ENCODE data around the gene TMPRSS13. TPM values are rescaled to one million over a fixed set of nuclear protein-coding genes. Genes with fewer than 3 reads are reported as not detected.

The TMPRSS13 gene
- total RNA-seq, 2 donors from 2014 or later = 1.1 TPM; not detected in 1

DNA sequence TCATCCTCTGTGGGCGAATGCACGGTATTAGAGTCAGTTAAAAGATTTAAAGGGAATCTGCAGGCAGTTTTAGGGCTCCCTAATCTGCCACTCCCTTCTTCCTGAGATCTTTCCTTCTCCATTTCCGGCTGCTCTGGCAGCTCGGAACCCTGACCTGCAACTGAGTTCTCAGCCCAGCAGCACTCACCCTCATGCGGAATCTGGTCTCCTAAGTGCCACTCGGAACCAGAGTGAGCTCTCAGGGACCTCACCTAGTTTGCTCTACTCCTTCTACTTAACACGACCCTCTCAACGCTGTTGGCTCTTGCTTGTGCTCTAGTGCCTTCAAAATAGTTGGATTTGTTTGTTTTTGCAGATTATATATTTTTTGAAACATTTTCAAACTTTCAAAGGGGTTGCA lies 37.7 kb upstream of the TMPRSS13 start:
- H3K9me3 ChIP-seq = no peaks in the 10 kb centered on the region
- H3K4me3 ChIP-seq = no peak overlapping the region
- no peaks in the 10 kb centered on the region for H3K27me3 ChIP-seq (replicated peaks; ENCODE audit: insufficient read depth)
- H3K4me1 ChIP-seq (ENCODE audit: control insufficient read depth in 1 of 2, low read depth in 2 of 2) = peaks cover 0 to 4% of the 10 kb centered on the region in 2 donors
- H3K36me3 ChIP-seq = no peaks in the 10 kb centered on the region
- TF ChIP-seq, protein P1, sequence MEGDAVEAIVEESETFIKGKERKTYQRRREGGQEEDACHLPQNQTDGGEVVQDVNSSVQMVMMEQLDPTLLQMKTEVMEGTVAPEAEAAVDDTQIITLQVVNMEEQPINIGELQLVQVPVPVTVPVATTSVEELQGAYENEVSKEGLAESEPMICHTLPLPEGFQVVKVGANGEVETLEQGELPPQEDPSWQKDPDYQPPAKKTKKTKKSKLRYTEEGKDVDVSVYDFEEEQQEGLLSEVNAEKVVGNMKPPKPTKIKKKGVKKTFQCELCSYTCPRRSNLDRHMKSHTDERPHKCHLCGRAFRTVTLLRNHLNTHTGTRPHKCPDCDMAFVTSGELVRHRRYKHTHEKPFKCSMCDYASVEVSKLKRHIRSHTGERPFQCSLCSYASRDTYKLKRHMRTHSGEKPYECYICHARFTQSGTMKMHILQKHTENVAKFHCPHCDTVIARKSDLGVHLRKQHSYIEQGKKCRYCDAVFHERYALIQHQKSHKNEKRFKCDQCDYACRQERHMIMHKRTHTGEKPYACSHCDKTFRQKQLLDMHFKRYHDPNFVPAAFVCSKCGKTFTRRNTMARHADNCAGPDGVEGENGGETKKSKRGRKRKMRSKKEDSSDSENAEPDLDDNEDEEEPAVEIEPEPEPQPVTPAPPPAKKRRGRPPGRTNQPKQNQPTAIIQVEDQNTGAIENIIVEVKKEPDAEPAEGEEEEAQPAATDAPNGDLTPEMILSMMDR (IDR thresholded peaks at IDR 0.05) = no peak
- no peak for ATAC-seq (ENCODE audit: insufficient number of reproducible peaks, low FRiP score, low read depth)
- no peak for DNase-seq (ENCODE audit: low spot score)
- no peak overlapping the region for H3K27ac ChIP-seq

DNA sequence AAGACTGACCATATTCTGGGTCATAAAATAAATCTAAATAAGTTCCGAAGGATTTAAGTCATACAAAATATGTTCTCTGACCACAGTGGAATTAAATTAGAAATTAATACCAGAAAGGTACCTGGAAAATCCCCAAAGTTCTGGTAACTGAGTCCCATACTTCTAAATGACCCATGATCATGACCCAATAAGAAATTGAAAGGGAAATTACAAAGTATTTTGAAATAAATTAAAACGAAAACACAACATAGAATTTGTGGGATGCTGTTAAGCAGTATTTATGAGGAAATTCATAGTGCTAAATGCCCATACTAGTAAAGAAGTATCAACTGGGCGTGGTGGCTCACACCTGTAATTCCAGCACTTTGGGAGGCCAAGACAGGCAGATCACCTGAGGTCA lies 33.6 kb upstream of the TMPRSS13 start:
- no peak for DNase-seq (ENCODE audit: low spot score)
- no peak overlapping the region for H3K4me3 ChIP-seq
- H3K36me3 ChIP-seq = no peaks in the 10 kb centered on the region
- no peaks in the 10 kb centered on the region for H3K4me1 ChIP-seq (ENCODE audit: control insufficient read depth in 1 of 2, low read depth in 2 of 2)
- no peak for ATAC-seq (ENCODE audit: insufficient number of reproducible peaks, low FRiP score, low read depth)
- TF ChIP-seq, protein P1 (IDR thresholded peaks at IDR 0.05) = no peak
- no peaks in the 10 kb centered on the region for H3K9me3 ChIP-seq
- H3K27ac ChIP-seq = no peak overlapping the region
- H3K27me3 ChIP-seq (replicated peaks; ENCODE audit: insufficient read depth) = no peaks in the 10 kb centered on the region

DNA sequence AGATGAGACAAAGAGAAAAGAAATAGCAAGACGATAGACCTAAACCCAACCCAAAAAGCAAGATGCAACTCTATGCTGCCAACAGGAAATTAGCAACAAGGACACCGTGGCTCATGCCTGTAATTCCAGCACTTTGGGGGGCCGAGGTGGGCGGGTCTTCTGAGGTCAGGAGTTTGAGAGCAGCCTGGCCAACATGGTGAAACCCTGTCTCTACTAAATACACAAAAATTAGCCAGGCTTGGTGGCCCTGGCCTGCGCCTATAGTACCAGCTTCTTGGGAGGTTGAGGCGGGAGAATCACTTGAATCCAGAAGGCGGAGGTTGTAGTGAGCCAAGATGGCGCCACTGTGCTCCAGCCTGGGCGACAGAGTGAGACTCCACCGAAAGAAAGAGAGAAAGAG lies 32.7 kb upstream of the TMPRSS13 start:
- H3K36me3 ChIP-seq = no peaks in the 10 kb centered on the region
- H3K4me3 ChIP-seq = no peak overlapping the region
- H3K9me3 ChIP-seq = no peaks in the 10 kb centered on the region
- no peaks in the 10 kb centered on the region for H3K4me1 ChIP-seq (ENCODE audit: control insufficient read depth in 1 of 2, low read depth in 2 of 2)
- DNase-seq (ENCODE audit: low spot score) (no peak), ATAC-seq (ENCODE audit: insufficient number of reproducible peaks, low FRiP score, low read depth) (no peak)
- no peak overlapping the region for H3K27ac ChIP-seq
- TF ChIP-seq, protein P1 (IDR thresholded peaks at IDR 0.05) = no peak
- no peaks in the 10 kb centered on the region for H3K27me3 ChIP-seq (replicated peaks; ENCODE audit: insufficient read depth)

DNA sequence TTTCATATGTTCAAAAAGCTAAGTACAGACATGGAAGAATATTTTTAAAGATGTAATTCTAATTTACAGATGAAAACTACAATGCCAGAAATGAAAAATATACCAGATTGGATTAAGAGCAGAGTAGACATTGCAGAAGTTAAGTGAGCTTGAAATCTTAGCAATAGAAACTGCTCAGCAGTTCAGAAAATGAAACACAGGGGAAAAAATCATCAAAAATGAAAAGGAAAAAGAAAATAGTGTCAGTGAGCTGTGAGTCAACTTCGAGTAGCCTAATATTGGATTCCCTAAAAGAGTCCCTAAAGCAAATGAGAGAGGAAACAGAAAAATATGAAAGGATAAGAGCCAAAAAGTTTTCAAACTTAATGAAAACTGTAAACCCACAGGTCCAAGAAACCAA lies 31.2 kb upstream of the TMPRSS13 start:
- H3K36me3 ChIP-seq = no peaks in the 10 kb centered on the region
- ATAC-seq (ENCODE audit: insufficient number of reproducible peaks, low FRiP score, low read depth) = no peak
- no peaks in the 10 kb centered on the region for H3K4me1 ChIP-seq (ENCODE audit: control insufficient read depth in 1 of 2, low read depth in 2 of 2)
- DNase-seq (ENCODE audit: low spot score) = no peak
- TF ChIP-seq, protein P1 (IDR thresholded peaks at IDR 0.05) = no peak
- no peak overlapping the region for H3K4me3 ChIP-seq
- no peak overlapping the region for H3K27ac ChIP-seq
- H3K9me3 ChIP-seq = no peaks in the 10 kb centered on the region
- no peaks in the 10 kb centered on the region for H3K27me3 ChIP-seq (replicated peaks; ENCODE audit: insufficient read depth)

DNA sequence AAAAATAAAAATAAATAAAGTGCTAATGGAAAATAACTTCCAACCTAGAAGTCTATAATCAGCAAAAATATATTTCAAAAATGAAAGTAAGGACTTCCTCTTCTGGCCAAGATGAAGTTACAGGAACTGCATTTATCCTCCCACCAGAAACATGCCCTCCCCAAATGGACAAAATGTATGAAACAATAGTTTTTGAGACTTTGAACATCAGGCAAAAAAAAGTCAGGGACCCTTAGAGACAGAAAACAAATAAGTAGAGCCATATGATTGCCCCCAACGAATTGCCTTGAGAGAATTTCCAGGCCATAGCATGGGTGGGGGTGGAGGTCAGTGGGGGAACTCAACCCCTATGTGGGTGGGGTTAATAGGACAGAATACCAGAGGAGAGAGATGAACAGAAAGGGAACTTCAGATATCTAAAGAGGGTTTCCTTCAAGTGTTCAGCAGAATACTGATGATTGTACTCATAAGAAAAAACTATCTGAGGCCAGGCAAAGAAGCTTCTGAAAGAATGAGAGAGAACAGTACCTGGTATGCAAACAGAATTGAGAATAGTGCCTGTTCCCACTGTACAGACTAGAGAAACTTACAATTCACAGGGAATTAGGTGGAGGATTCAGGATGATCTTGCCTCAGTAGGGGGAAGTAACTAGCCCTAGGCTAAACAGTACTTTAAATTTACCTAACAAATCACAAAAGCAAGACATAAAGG lies 30.4 kb upstream of the TMPRSS13 start:
- TF ChIP-seq, protein P1 (IDR thresholded peaks at IDR 0.05) = no peak
- DNase-seq (ENCODE audit: low spot score) = no peak
- Histone ChIP-seq H3K4me1 (ENCODE audit: control insufficient read depth in 1 of 2, low read depth in 2 of 2) (no peaks in the 10 kb centered on the region), H3K27ac (no peak overlapping the region), H3K27me3 (replicated peaks; ENCODE audit: insufficient read depth) (no peaks in the 10 kb centered on the region), H3K9me3 (no peaks in the 10 kb centered on the region), H3K4me3 (no peak overlapping the region), H3K36me3 (no peaks in the 10 kb centered on the region)
- ATAC-seq (ENCODE audit: insufficient number of reproducible peaks, low FRiP score, low read depth) = no peak
